Ovary (tissue), 9 donors: ENCODE data around the gene QSOX2. TPM values are rescaled to one million over a fixed set of nuclear protein-coding genes. Genes with fewer than 3 reads are reported as not detected.

Source experiments
- DNase-seq, 5 donors: peaks; one replicate each; pipeline ENCODE4 v3.0.0-alpha.2; 2019 to 2020
- H3K27ac ChIP-seq, 2 donors: fragments of 200-600 bp; one replicate each; pipeline versions ENCODE4 v1.5.1 to v1.8.0; 2019 to 2022
- H3K27me3 ChIP-seq: fragments of 200-600 bp; one replicate; pipeline ENCODE4 v1.8.0; 2022
- H3K36me3 ChIP-seq: fragments of 200-600 bp; sonication (generic); one replicate; pipeline ENCODE4 v1.5.1; 2019
- H3K4me1 ChIP-seq: one replicate; pipeline ENCODE4 v1.8.1; 2013; ENCODE audit warnings: mild to moderate bottlenecking, moderate library complexity; ENCODE audit not compliant: insufficient read depth
- H3K4me3 ChIP-seq: fragments of 200-600 bp; sonication (generic); one replicate; pipeline ENCODE4 v1.5.1; 2017
- H3K9me3 ChIP-seq, 2 donors: fragments of 200-600 bp in 1 of 2; sonication (generic) in 1 of 2; one replicate each; pipeline versions ENCODE4 v1.5.1 to v1.8.1; 2013 to 2019; ENCODE audit warnings: mild to moderate bottlenecking in 1 of 2, moderate library complexity in 1 of 2
- CTCF ChIP-seq, 3 donors: fragments of 450-650 bp in 2 of 3; fragments of 200-600 bp in 1 of 3; IDR thresholded peaks; one replicate each; pipeline versions ENCODE4 v1.5.1 to v1.8.0; 2016 to 2022; ENCODE audit warnings: antibody characterized with exemption in 3 of 3, mild to moderate bottlenecking in 1 of 3
- EP300 ChIP-seq: sonication (generic); formaldehyde crosslinking; IDR thresholded peaks from one replicate; pipeline ENCODE4 v1.6.1; 2017; ENCODE audit warnings: antibody characterized with exemption
- POLR2A ChIP-seq: fragments of 450-650 bp; IDR thresholded peaks from one replicate; pipeline ENCODE4 v1.6.1; 2017; ENCODE audit warnings: antibody characterized with exemption, mild to moderate bottlenecking, moderate library complexity
- WGBS, 3 donors: extraction: QIAGEN DNeasy Blood & Tissue Kit in 1 of 3; methylation state at CpG; one replicate each; pipeline versions ENCODE4 v1.1.5 to v1.1.7; 2013 to 2017; 5-methylcytosine and 5-hydroxymethylcytosine counted together
- intact Hi-C, 4 donors: fragments of 100-400 bp; cut with DNase I; formaldehyde crosslinking; loops; one replicate each; pipeline versions ENCODE4 v1.11.0 to v1.15.1; 2022 to 2023
- polyA plus RNA-seq, 2 donors: library from polyadenylated mRNA; stranded (reverse); fragments of 200-250 nt in 1 of 2; fragments of 350-450 nt in 1 of 2; fragmentation: Illumina TruSeq in 1 of 2; extraction: RNeasy Lipid Tissue Mini Kit (QIAGEN cat#74804) in 1 of 2; gene quantifications; one replicate each; pipeline ENCODE4 v1.2.3, GENCODE V29; 2013 to 2014
- total RNA-seq, 7 donors: library from RNA; depleted of rRNA in 2 of 7; stranded (reverse); fragments of >200 nt in 2 of 7; fragmentation: NEBNext Ultra II Directional in 3 of 7; extraction: Animal tissue kit (Norgen Biotek cat#: 25700) in 3 of 7; gene quantifications; one replicate each; pipeline versions ENCODE4 v1.1.0 to v1.2.4, GENCODE V29; 2016 to 2023
- donor health status: DM: no; HTN: no; CAD: no; lungs with moderate emphysema.
- donor health status: DM: no; HTN: no; CAD: no.
- donor health status: Bipolar disorder and iron deficiency.
- donor health status: DM: yes; HTN: yes; CAD: no.
- donor health status: DM: no; HTN: no; CAD: no.
- donor health status: DM: yes; HTN: yes; CAD: no.

Gene QSOX2
- total and polyA plus RNA-seq, 9 donors = 5.6 to 14.3 (median 7.8) TPM

DNA sequence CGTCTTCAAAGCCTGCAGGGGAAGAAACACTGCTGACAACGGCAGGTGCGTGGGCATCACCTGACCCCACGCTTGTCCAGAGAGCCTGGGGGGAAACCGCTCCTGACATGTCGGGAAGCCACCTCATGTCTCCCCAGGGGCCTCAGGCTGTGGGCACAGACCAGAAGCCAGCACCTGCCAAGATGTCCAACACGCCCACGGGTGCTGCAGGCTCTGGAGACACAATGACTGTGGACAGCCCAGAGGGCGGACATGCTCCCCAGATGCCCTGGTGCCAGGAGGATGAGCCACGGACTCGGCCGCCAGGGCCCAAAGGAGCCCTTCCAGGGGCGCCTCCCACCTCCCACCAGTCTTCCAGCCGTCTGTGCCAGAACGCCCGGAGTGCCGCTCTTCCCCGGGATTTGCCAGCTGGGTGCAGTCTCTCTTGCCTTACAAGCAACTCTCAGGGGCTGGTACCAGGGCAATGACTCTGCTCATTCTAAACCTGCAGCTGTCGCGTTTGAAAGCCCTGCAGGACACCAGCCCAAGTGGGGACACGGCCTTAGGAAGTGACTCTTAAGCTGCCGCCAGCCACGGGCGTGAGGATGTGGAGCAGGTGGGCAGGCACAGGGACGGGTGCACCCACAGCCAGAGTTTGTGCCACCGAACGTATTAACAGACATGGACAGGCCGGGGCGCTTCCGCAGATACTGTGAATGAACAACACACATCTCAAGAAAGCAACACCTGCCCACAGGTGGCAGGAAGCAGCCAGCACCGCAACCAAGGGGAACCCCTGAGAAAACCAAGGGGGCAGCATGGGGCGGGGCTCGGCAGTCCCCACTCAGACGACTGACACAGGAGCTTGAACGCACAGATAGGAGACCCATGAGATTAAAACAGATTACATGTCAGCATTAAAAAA, 33.9 kb downstream of the QSOX2 start:
- no peaks in the 10 kb centered on the region for H3K9me3 ChIP-seq
- no peak overlapping the region for H3K4me3 ChIP-seq
- H3K27ac ChIP-seq = no peak overlapping the region
- TF ChIP-seq EP300 = no peak
- no peak for TF ChIP-seq POLR2A
- no peak for TF ChIP-seq CTCF (IDR thresholded peaks at IDR 0.05)
- no peaks in the 10 kb centered on the region for H3K4me1 ChIP-seq
- intact Hi-C loops = no loop called here
- no peaks in the 10 kb centered on the region for H3K36me3 ChIP-seq
- no peaks in the 10 kb centered on the region for H3K27me3 ChIP-seq
- 89 to 92% (median 91%) methylated on average over 35 of the region's 35 CpGs for WGBS, 3 donors
- DNase-seq = no peak

GRCh38 chr9:136211006-136211405, 34.6 kb downstream of the QSOX2 start:
- whole genome bisulfite sequencing, 3 donors = 90 to 96% (median 92%) methylated on average over 13 to 15 of the region's 15 CpGs
- Histone ChIP-seq H3K9me3 (no peaks in the 10 kb centered on the region), H3K36me3 (no peaks in the 10 kb centered on the region), H3K4me3 (no peak overlapping the region), H3K27me3 (no peaks in the 10 kb centered on the region), H3K27ac (no peak overlapping the region), H3K4me1 (no peaks in the 10 kb centered on the region)
- intact Hi-C loops = no loop called here
- TF ChIP-seq EP300 (no peak), POLR2A (no peak), CTCF (IDR thresholded peaks at IDR 0.05) (no peak)
- DNase-seq = no peak

DNA sequence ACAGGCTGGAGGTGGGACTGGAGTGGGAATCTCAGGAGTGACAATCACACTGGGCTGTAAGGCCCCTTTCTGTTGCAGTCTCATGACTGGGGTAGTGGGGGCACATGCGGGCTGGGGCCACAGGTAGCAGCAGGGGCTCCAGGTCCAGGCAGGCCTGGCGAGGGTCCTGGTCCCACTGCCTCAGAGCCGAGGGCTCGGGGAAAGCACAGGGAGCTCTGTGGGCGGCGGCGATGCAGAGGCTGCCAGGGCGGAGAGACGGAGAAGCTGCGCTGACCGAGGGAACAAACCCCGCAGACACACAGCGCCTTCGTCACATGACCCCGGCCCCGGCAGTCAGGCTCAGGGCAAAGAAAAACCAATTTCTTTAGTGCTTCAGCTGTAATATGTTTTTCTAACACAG, 35.3 kb downstream of the QSOX2 start:
- intact Hi-C loops = no loop called here
- no peak overlapping the region for H3K4me3 ChIP-seq
- no peaks in the 10 kb centered on the region for H3K36me3 ChIP-seq
- no peak overlapping the region for H3K27ac ChIP-seq
- no peaks in the 10 kb centered on the region for H3K9me3 ChIP-seq
- WGBS, 3 donors = 86 to 95% (median 93%) methylated on average over 16 of the region's 16 CpGs
- no peak for DNase-seq
- TF ChIP-seq POLR2A = no peak
- H3K4me1 ChIP-seq = no peaks in the 10 kb centered on the region
- H3K27me3 ChIP-seq = no peaks in the 10 kb centered on the region

DNA sequence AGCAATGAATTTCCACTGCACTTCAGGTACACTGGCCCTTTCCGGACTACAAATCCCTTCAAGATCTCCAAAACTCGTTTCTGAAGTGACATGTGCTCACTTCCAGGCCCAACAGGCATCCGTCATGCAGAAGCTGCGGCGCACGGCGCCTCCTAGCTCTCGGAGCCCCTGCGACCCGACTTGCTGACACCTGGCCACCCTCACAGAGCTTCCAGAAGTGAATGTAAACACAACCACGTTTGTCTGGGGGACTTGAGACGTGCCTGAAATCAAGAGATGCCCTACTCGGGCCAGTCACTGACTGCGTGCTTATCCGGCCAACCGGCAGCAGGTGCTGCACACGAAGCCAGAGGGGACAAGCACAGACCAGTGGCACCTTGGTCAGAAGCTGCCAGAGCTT, 35.8 kb downstream of the QSOX2 start:
- intact Hi-C loops = no loop called here
- WGBS, 3 donors = 83 to 86% (median 84%) methylated on average over 16 to 17 of the region's 17 CpGs
- Histone ChIP-seq H3K9me3 (no peaks in the 10 kb centered on the region), H3K27me3 (peaks cover under 1% of the 10 kb centered on the region), H3K27ac (no peak overlapping the region), H3K4me1 (no peaks in the 10 kb centered on the region), H3K4me3 (no peak overlapping the region), H3K36me3 (no peaks in the 10 kb centered on the region)
- no peak for DNase-seq
- TF ChIP-seq CTCF (IDR thresholded peaks at IDR 0.05) (no peak), POLR2A (no peak), EP300 (no peak)

GRCh38 chr9:136209232-136209631, 36.4 kb downstream of the QSOX2 start:
- peaks cover 3% of the 10 kb centered on the region for H3K27me3 ChIP-seq
- no peak overlapping the region for H3K27ac ChIP-seq
- H3K4me3 ChIP-seq = no peak overlapping the region
- no peaks in the 10 kb centered on the region for H3K36me3 ChIP-seq
- DNase-seq = no peak
- no peaks in the 10 kb centered on the region for H3K4me1 ChIP-seq
- WGBS, 3 donors = 90 to 94% (median 93%) methylated on average over 17 of the region's 17 CpGs
- intact Hi-C loops = no loop called here
- H3K9me3 ChIP-seq = no peaks in the 10 kb centered on the region
- TF ChIP-seq POLR2A = no peak
- TF ChIP-seq EP300 = no peak
- no peak for TF ChIP-seq CTCF (IDR thresholded peaks at IDR 0.05)
